Right hindlimb (tissue), 1 donor: ENCODE data around the gene SHISAL1.

Source experiments
- DNase-seq: peaks from one replicate; pipeline ENCODE4 v3.0.0-alpha.2; 2018

SHISAL1 gene

GRCh38 chr22:44224166-44224565, 88.6 kb downstream of the SHISAL1 start:
- no peak for DNase-seq

- no peak for DNase-seq
These were observed 90.9 kb downstream of the SHISAL1 start for GRCh38 chr22:44221710-44222475.

- no peak for DNase-seq
These were observed 91.7 kb downstream of the SHISAL1 start for GRCh38 chr22:44220727-44221680.

GRCh38 chr22:44219101-44219870, 93.5 kb downstream of the SHISAL1 start:
- DNase-seq, result no peak

GRCh38 chr22:44218071-44218470, 94.7 kb downstream of the SHISAL1 start:
- DNase-seq, result no peak

GRCh38 chr22:44217346-44217745, 95.4 kb downstream of the SHISAL1 start:
- no peak for DNase-seq

GRCh38 chr22:44215287-44215686, 97.5 kb downstream of the SHISAL1 start:
- no peak for DNase-seq

GRCh38 chr22:44214764-44215163, 98.0 kb downstream of the SHISAL1 start:
- DNase-seq, result no peak

- no peak for DNase-seq
These were observed 98.6 kb downstream of the SHISAL1 start for GRCh38 chr22:44214187-44214586.

- DNase-seq, result no peak
These were observed 99.2 kb downstream of the SHISAL1 start for GRCh38 chr22:44213489-44214043.

- no peak for DNase-seq
These were observed 99.8 kb downstream of the SHISAL1 start for GRCh38 chr22:44212936-44213335.

GRCh38 chr22:44211946-44212930, 100.5 kb downstream of the SHISAL1 start:
- DNase-seq, result peak; percentile 84

GRCh38 chr22:44211256-44211945, 101.3 kb downstream of the SHISAL1 start:
- no peak for DNase-seq

GRCh38 chr22:44210722-44211121, 102.0 kb downstream of the SHISAL1 start:
- no peak for DNase-seq

GRCh38 chr22:44209343-44209742, 103.4 kb downstream of the SHISAL1 start:
- DNase-seq, result no peak

- no peak for DNase-seq
These were observed 104.8 kb downstream of the SHISAL1 start for GRCh38 chr22:44207981-44208317.

GRCh38 chr22:44207173-44207980, 105.4 kb downstream of the SHISAL1 start:
- DNase-seq, result no peak

GRCh38 chr22:44206696-44207095, 106.1 kb downstream of the SHISAL1 start:
- DNase-seq, result no peak

- DNase-seq, result no peak
These were observed 106.5 kb downstream of the SHISAL1 start for GRCh38 chr22:44206330-44206645.
